Measurements from ENCODE around the gene ZCCHC14. TPM values are rescaled to one million over a fixed set of nuclear protein-coding genes. Genes with fewer than 3 reads are reported as not detected.
"Not testable (repeated sequence)": the region's sequence is repeated elsewhere in the genome, so short reads cannot be mapped to it uniquely, and the experiment has no call there.

The ZCCHC14 gene
- polyA plus RNA-seq, 2 of the 4 experiments (the other 2 are of a cell fraction) = 3.8 to 7.3 TPM

DNA sequence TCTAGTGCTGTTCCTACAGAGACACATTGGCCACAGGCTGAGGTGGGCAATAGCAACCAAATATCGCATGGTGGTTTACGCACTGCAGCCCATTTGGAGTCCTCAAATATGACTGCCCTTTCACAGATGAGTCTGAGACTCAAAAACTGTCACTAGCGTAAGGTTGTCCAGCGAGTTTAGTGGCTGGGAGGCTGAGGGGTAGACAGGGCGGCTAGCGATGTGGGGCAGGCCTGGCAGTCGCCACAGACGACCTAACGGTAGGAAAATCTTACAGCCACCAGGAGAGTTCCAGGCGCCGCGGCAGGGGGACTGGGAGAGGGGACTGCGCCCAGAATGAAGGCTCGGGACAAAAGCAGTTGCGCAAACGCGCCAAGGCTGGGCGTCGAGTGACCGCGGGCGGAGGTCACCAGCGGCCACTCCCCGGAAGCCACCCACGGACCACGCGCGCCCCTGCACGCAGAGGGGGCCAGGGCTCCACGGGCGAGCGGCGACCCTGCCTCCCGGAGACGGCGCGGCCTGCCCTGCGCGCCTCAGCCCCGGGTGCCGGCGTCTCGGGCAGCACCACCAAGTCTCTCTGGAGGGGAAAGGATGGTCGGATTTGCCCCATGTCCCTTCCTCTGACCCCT, 101.4 kb downstream of the ZCCHC14 start:
- FAIRE-seq = no peak
- no peak for TF ChIP-seq FOXS1 (CRISPR knock-in tag; IDR thresholded peaks at IDR 0.05)
- no peak for TF ChIP-seq MYC (IDR thresholded peaks at IDR 0.05; ENCODE audit: borderline replicate concordance, low read length)
- TF ChIP-seq PHF8 (IDR thresholded peaks at IDR 0.05; ENCODE audit: borderline replicate concordance, low read depth) = peak; percentile 47
- TF ChIP-seq EP300 (IDR thresholded peaks at IDR 0.05) = 0 out of 5 replicates have a peak, but pooled peaks of 1 of the 2 experiments have one; percentile 16
- no peak for TF ChIP-seq GATA3 (IDR thresholded peaks at IDR 0.05; ENCODE audit: borderline replicate concordance)
- TF ChIP-seq, protein P1, sequence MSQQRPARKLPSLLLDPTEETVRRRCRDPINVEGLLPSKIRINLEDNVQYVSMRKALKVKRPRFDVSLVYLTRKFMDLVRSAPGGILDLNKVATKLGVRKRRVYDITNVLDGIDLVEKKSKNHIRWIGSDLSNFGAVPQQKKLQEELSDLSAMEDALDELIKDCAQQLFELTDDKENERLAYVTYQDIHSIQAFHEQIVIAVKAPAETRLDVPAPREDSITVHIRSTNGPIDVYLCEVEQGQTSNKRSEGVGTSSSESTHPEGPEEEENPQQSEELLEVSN (IDR thresholded peaks at IDR 0.05; ENCODE audit: borderline replicate concordance, low read depth) = peak; percentile 59; the same call in 1 of the 2 replicates
- peak; percentile 68; the same call in 1 of the 2 replicates for TF ChIP-seq TP53 (CRISPR knock-in tag; IDR thresholded peaks at IDR 0.05)
- TF ChIP-seq HOXB5 (CRISPR knock-in tag; IDR thresholded peaks at IDR 0.05) = 0 out of 2 replicates have a peak, but pooled peaks have one; percentile 29
- TF ChIP-seq, protein P2, sequence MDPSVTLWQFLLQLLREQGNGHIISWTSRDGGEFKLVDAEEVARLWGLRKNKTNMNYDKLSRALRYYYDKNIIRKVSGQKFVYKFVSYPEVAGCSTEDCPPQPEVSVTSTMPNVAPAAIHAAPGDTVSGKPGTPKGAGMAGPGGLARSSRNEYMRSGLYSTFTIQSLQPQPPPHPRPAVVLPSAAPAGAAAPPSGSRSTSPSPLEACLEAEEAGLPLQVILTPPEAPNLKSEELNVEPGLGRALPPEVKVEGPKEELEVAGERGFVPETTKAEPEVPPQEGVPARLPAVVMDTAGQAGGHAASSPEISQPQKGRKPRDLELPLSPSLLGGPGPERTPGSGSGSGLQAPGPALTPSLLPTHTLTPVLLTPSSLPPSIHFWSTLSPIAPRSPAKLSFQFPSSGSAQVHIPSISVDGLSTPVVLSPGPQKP (IDR thresholded peaks at IDR 0.05; ENCODE audit: low read depth, low read length) = no peak
- peak; percentile 71 to 82; a peak in 3 of 4 replicates for TF ChIP-seq CEBPB (IDR thresholded peaks at IDR 0.05)
- no peak for TF ChIP-seq HOXA7 (CRISPR knock-in tag; IDR thresholded peaks at IDR 0.05)
- TF ChIP-seq NR3C1 (IDR thresholded peaks at IDR 0.05) = no peak
- H3K4me1 ChIP-seq = peaks cover 52% of the 10 kb centered on the region
- ChIA-PET POLR2A (interaction anchor here (0.7 kb wide), 1 partner anchor 74 kb away, joined by 3 read pairs; the partner anchor contains the start of gene C16orf95), CTCF (no interaction called here)
- no peaks in the 10 kb centered on the region for H3K9me3 ChIP-seq
- H3K4me2 ChIP-seq = peak overlapping the region; percentile 85
- H3K27ac ChIP-seq = peak overlapping the region; percentile 98 to 99
- peak in 1 of 2 experiments; percentile 47 for DNase-seq (ENCODE audit: low read depth in 1 of 2, low spot score in 1 of 2)
- 26% methylated on average over 23 of the region's 44 CpGs for WGBS (ENCODE audit: missing lambda C conversion rate)
- H3K4me3 ChIP-seq = peak overlapping the region; percentile 88
- peak in 1 of 2 experiments; percentile 1; a peak in 5 of 6 replicates for ATAC-seq

DNA sequence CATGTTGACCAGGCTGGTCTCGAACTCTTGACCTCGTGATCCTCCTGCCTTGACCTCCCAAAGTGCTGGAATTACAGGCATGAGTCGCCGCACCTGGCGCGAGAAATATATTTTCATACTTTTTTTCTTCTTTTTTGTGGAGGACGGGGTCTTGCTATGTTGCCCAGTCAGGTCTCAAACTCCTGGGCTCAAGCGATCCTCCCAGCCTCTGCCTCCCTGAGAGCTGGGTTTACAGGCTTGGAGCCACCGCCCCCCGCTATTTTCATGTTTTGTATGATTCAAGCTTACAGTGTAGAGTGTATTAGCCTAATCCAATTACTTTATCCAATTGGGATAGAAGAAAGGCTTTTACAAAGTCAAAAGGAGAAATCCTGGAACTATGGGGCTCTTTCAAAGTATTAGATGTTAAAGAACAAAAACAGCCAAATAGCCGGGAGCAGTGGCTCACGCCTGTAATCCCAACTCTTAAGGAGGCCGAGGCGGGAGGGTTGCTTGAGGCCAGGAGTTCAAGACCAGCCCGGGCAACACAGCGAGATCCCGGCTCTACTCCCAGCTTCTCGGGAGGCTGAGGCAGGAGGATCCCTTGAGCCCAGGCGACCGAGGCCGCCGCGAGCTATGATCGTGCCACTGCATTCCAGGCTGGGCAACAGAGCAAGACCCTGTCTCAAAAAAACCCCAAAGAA, 102.0 kb downstream of the ZCCHC14 start:
- no peak for TF ChIP-seq NPAS2 (CRISPR knock-in tag; IDR thresholded peaks at IDR 0.05; ENCODE audit: borderline replicate concordance)
- no peak for TF ChIP-seq CBX2 (IDR thresholded peaks at IDR 0.05; ENCODE audit: borderline replicate concordance, low read depth)
- no peak for TF ChIP-seq RAD21 (conservative IDR thresholded peaks at IDR 0.05 in 1 of 2, IDR thresholded peaks at IDR 0.05 in 1 of 2)
- TF ChIP-seq NFE2L2 (conservative IDR thresholded peaks at IDR 0.05; ENCODE audit: low read length) = no peak
- no peak for TF ChIP-seq ZNF302 (CRISPR knock-in tag; IDR thresholded peaks at IDR 0.05)
- TF ChIP-seq MAFK (IDR thresholded peaks at IDR 0.05; ENCODE audit: partially characterized antibody) = no peak
- TF ChIP-seq JUN (IDR thresholded peaks at IDR 0.05) = no peak
- TF ChIP-seq ZSCAN20 (CRISPR knock-in tag; IDR thresholded peaks at IDR 0.05) = no peak
- WGBS (ENCODE audit: missing lambda C conversion rate) = 94% methylated on average over 18 of the region's 24 CpGs
- Histone ChIP-seq H3K4me2 (peak overlapping the region; percentile 85), H3K4me3 (peak overlapping the region; percentile 88; the same call in 2 of the 3 replicates), H3K27ac (peak overlapping the region; percentile 98 to 99), H3K4me1 (peaks cover 52% of the 10 kb centered on the region), H3K9me3 (no peaks in the 10 kb centered on the region)
- no peak for DNase-seq (ENCODE audit: low read depth in 1 of 2, low spot score in 1 of 2)
- FAIRE-seq = no peak
- POLR2A ChIA-PET = interaction anchor here (0.7 kb wide), 1 partner anchor 74 kb away, joined by 3 read pairs; the partner anchor contains the start of gene C16orf95
- CTCF ChIA-PET = no interaction called here
- no peak for ATAC-seq

DNA sequence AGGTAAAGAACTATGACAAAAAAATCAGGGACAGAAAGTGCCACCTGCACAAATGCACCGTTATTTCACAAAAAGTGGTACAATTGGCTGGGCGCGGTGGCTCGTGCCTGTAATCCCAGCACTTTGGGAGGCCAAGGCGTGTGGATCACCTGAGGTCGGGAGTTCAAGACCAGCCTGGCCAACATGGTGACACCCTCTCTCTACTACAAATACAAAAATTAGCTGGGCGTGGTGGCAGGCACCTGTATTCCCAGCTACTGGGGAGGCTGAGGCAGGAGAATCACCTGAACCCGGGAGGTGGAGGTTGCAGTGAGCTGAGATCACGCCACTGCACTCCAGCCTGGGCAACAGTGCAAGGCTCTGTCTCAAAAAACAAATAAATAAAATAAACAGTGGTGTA, 102.9 kb downstream of the ZCCHC14 start:
- ATAC-seq; DNase-seq (ENCODE audit: low read depth in 1 of 2, low spot score in 1 of 2); POLR2A ChIA-PET; FAIRE-seq; H3K9me3 ChIP-seq; H3K4me2 ChIP-seq; H3K4me3 ChIP-seq: not testable (repeated sequence)
- WGBS (ENCODE audit: missing lambda C conversion rate) = 79% methylated on average over 9 of the region's 9 CpGs
- H3K27ac ChIP-seq = peak overlapping the region; percentile 98 to 99; a peak in 5 of 6 replicates
- H3K4me1 ChIP-seq = peaks cover 52% of the 10 kb centered on the region
- CTCF ChIA-PET = interaction anchor here (1.1 to 3.3 kb wide), 2 partner anchors 73 to 246 kb away, joined by 3 to 17 read pairs; partner anchors contain the start of gene C16orf95

Measured in A549 (cell line).